Mucosa of descending colon (tissue), 3 donors: ENCODE data around the gene SORCS1. TPM values are rescaled to one million over a fixed set of nuclear protein-coding genes. Genes with fewer than 3 reads are reported as not detected.

ENCODE experiments used
- ATAC-seq: fragments of 200-7000 bp; cut with Tn5 transposase; one replicate; pipeline ENCODE4 v1.9.1; 2020; ENCODE audit warnings: mild to moderate bottlenecking, moderate library complexity
- DNase-seq, 3 donors: peaks; one replicate each; pipeline ENCODE4 v3.0.0-alpha.2; 2020
- H3K36me3 ChIP-seq: fragments of 200-600 bp; one replicate; pipeline ENCODE4 v1.8.0; 2021; ENCODE audit warnings: low read depth, mild to moderate bottlenecking
- H3K4me1 ChIP-seq: fragments of 200-600 bp; one replicate; pipeline ENCODE4 v1.8.0; 2021; ENCODE audit warnings: low read depth, mild to moderate bottlenecking
- H3K4me3 ChIP-seq: fragments of 200-600 bp; one replicate; pipeline ENCODE4 v1.8.0; 2021; ENCODE audit warnings: mild to moderate bottlenecking
- H3K9me3 ChIP-seq: fragments of 200-600 bp; one replicate; pipeline ENCODE4 v1.8.0; 2021; ENCODE audit warnings: mild to moderate bottlenecking
- CTCF ChIP-seq: fragments of 200-600 bp; IDR thresholded peaks from one replicate; pipeline ENCODE4 v1.8.0; 2022; ENCODE audit warnings: antibody characterized with exemption, mild to moderate bottlenecking
- intact Hi-C, 2 donors: fragments of 100-400 bp; cut with DNase I in 1 of 2; cut with micrococcal nuclease in 1 of 2; formaldehyde crosslinking; loops; one replicate each; pipeline versions ENCODE4 v1.11.0 to v1.11.1; 2022; cut with DNase I, micrococcal nuclease
- total RNA-seq, 3 donors: library from RNA; stranded (reverse); fragmentation: NEBNext Ultra II Directional in 2 of 3; extraction: Animal tissue kit (Norgen Biotek cat#: 25700) in 2 of 3; gene quantifications; one replicate each; pipeline versions ENCODE4 v1.2.1 to v1.2.4, GENCODE V29; 2021 to 2023
- donor health status: DM: no; HTN: no; CAD: no; lungs with moderate emphysema.
- donor health status: DM: no; HTN: no; CAD: no.
- donor health status: DM: no; HTN: yes; CAD: no.

Gene SORCS1
- total RNA-seq, 3 donors from 2014 or later: 0.80 to 13.2 (median 0.93) TPM

DNA sequence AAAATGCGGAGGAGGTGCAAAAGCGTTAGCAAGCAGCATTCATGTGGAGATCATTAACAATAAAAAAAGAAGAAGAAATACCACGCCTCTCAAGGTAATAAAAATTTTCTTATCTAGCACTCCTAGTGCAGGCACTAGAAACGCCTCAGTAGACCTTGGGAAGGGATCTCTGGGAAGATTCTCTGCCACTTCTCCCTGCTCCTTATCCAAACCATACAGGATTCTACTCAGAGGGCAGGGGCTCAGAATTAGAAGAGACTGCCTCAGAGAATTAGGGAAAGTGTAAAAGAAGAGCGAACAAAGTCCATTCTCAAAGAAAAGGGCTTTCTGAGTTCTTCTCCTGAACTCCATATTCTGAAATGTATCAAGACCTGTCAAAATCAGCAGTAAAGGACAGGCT lies 413.4 kb downstream of the SORCS1 start:
- Histone ChIP-seq H3K9me3 (no peaks in the 10 kb centered on the region), H3K36me3 (no peaks in the 10 kb centered on the region), H3K4me3 (no peak overlapping the region), H3K4me1 (no peaks in the 10 kb centered on the region)
- DNase-seq: no peak
- TF ChIP-seq CTCF: no peak
- ATAC-seq: peak; percentile 25
- intact Hi-C loops: no loop called here

GRCh38 chr10:106746868-106747267 lies 417.6 kb downstream of the SORCS1 start:
- intact Hi-C loops: no loop called here
- no peak for TF ChIP-seq CTCF
- Histone ChIP-seq H3K4me3 (no peak overlapping the region), H3K4me1 (no peaks in the 10 kb centered on the region), H3K9me3 (no peaks in the 10 kb centered on the region), H3K36me3 (no peaks in the 10 kb centered on the region)
- DNase-seq: no peak
- no peak for ATAC-seq

DNA sequence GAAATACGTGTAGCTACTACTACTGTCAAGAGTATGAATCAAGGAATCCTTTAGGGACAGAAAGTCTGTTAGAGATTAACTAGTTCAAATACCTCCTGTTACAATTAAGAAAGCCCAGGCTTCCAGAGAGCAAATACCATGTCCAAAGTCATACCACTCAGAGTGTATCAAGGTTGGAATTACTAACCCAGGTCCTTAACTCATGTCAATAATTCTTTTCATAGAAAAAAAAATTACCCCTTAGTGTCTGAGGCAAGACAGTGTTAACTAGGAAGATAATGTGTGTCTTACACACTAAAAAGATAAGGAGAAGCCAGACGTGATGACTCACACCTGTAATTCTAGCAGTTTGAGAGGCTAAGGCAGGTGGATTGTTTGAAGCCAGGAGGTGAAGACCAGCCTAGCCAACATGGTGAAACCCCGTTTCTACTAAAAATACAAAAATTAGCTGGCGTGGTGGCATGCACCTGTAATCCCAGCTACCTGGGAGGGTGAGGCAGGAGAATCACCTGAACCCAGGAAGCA lies 423.4 kb downstream of the SORCS1 start:
- TF ChIP-seq CTCF: no peak
- Histone ChIP-seq H3K4me3 (no peak overlapping the region), H3K4me1 (no peaks in the 10 kb centered on the region), H3K9me3 (no peaks in the 10 kb centered on the region), H3K36me3 (no peaks in the 10 kb centered on the region)
- intact Hi-C loops: no loop called here
- ATAC-seq (peak; percentile 83), DNase-seq (peak in 1 of 3 donors; percentile 4)

DNA sequence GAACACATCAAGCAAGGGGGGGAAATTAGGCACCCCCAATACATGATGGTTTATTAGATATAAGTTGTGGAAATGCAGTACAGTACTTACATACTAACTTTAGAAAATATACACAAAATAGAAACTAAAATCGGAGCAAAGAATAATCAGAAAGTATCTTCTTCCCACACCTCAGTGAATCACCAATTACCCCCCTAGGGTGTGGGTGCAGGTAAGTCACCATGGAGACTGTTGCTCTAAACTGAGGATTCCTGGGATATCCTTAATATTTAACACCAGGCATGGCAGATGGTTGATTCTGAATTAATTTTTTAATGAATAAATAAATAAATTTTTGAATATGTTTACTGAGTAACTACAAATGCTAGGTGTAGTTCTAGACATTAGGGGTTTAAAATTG lies 424.4 kb downstream of the SORCS1 start:
- no peaks in the 10 kb centered on the region for H3K4me1 ChIP-seq
- H3K36me3 ChIP-seq: no peaks in the 10 kb centered on the region
- DNase-seq (no peak), ATAC-seq (no peak)
- H3K4me3 ChIP-seq: no peak overlapping the region
- intact Hi-C loops: no loop called here
- no peak for TF ChIP-seq CTCF
- H3K9me3 ChIP-seq: no peaks in the 10 kb centered on the region

DNA sequence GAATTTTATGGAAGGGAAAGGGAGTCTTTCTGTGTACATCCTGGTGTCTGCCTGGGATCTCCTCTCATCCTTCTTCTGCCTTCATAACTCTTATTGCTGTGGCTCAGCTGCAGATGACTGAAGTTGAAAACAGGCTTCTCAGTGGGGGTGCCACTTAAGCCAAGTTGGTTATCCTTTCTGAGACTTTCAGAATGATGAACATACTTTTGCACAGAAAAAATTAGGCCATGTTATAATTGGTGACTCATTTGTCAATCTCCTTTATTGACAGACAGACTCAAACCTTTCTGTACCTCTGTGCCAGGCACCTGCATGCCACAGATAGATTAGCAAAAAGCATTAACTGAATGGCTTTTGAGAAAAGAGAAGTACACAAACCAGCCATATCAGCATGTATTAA lies 430.3 kb downstream of the SORCS1 start:
- Histone ChIP-seq H3K4me3 (no peak overlapping the region), H3K9me3 (no peaks in the 10 kb centered on the region), H3K36me3 (no peaks in the 10 kb centered on the region), H3K4me1 (no peaks in the 10 kb centered on the region)
- TF ChIP-seq CTCF: no peak
- ATAC-seq (no peak), DNase-seq (no peak)
- intact Hi-C loops: no loop called here

GRCh38 chr10:106728232-106728631 lies 436.3 kb downstream of the SORCS1 start:
- Histone ChIP-seq H3K9me3 (no peaks in the 10 kb centered on the region), H3K4me3 (no peak overlapping the region), H3K4me1 (no peaks in the 10 kb centered on the region), H3K36me3 (no peaks in the 10 kb centered on the region)
- DNase-seq (no peak), ATAC-seq (no peak)
- intact Hi-C loops: no loop called here
- TF ChIP-seq CTCF: no peak
